Measurements from ENCODE around the gene TBC1D19. TPM values are rescaled to one million over a fixed set of nuclear protein-coding genes. Genes with fewer than 3 reads are reported as not detected.

The TBC1D19 gene
- total and polyA plus RNA-seq, 9 of the 15 experiments (the other 6 are each of a cell fraction or from before 2014, with no cell fraction given): 0.73 to 5.6 (median 3.7) TPM

GRCh38 chr4:26782168-26782829 lies 198.4 kb downstream of the TBC1D19 start (continued):
- TF ChIP-seq ZNF318 (IDR thresholded peaks at IDR 0.05; ENCODE audit: borderline replicate concordance in 1 of 2, low read depth in 1 of 2) (peak in 1 of 2 experiments; percentile 59; a peak in 1 of 4 replicates), CHD4 (IDR thresholded peaks at IDR 0.05; ENCODE audit: insufficient read depth, insufficient replicate concordance, low read depth, low read length, poor library complexity, severe bottlenecking) (no peak), NCOA1 (IDR thresholded peaks at IDR 0.05; ENCODE audit: low read depth) (peak; percentile 76; the same call in 1 of the 2 replicates), NR2C2 (CRISPR knock-in tag; IDR thresholded peaks at IDR 0.05) (no peak), NR2C2 (tag; IDR thresholded peaks at IDR 0.05) (peak; percentile 57), GABPB2 (CRISPR knock-in tag; conservative IDR thresholded peaks at IDR 0.05) (no peak), ZNF57 (CRISPR knock-in tag; IDR thresholded peaks at IDR 0.05) (no peak), POLR2G (IDR thresholded peaks at IDR 0.05; ENCODE audit: low read depth, low read length) (no peak), NFRKB (IDR thresholded peaks at IDR 0.05; ENCODE audit: low read depth) (no peak), ZNF79 (CRISPR knock-in tag; IDR thresholded peaks at IDR 0.05; ENCODE audit: low read depth) (no peak), HOMEZ (CRISPR knock-in tag; IDR thresholded peaks at IDR 0.05) (no peak)
